CD4-positive, alpha-beta memory T cell (primary cell): ENCODE measurements around the gene ATP8B3. TPM values are rescaled to one million over a fixed set of nuclear protein-coding genes. Genes with fewer than 3 reads are reported as not detected.

Experiments used
- CTCF ChIA-PET: fragments of 350-600 bp; sonication (Branson Sonifier 250); formaldehyde crosslinking; loops from one replicate; lab custom pipeline; 2021; ENCODE audit warnings: inconsistent platforms; ENCODE audit not compliant: partially characterized antibody; lab: Charles Lee
- POLR2A ChIA-PET: fragments of 350-600 bp; sonication (Branson Sonifier 250); formaldehyde crosslinking; loops from one replicate; lab custom pipeline; 2021; ENCODE audit not compliant: partially characterized antibody; lab: Charles Lee
- DNase-seq, 5 donors: peaks; one replicate each; pipeline versions ENCODE4 v3.0.0 to v3.0.0-alpha.2; 2020 to 2022; ENCODE audit warnings: mixed read lengths in 1 of 5
- H3K27ac ChIP-seq: one replicate; pipeline ENCODE4 v1.7.0; 2013; ENCODE audit warnings: low read depth, low read length
- H3K27me3 ChIP-seq: 2 replicates; pipeline ENCODE4 v1.7.0; 2013; ENCODE audit warnings: mild to moderate bottlenecking, low read length, moderate library complexity; ENCODE audit not compliant: insufficient read depth
- H3K36me3 ChIP-seq: 2 replicates; pipeline ENCODE4 v1.7.0; 2013; ENCODE audit warnings: mild to moderate bottlenecking, low read length, moderate library complexity; ENCODE audit not compliant: insufficient read depth
- H3K4me1 ChIP-seq: 2 replicates; pipeline ENCODE4 v1.7.0; 2013; ENCODE audit warnings: mild to moderate bottlenecking, low read length, moderate library complexity; ENCODE audit not compliant: insufficient read depth
- H3K4me3 ChIP-seq, 2 donors: one replicate each; pipeline ENCODE4 v1.7.0; 2013; ENCODE audit warnings: low read length in 2 of 2, mild to moderate bottlenecking in 1 of 2
- H3K9me3 ChIP-seq, 2 donors: one replicate each; pipeline ENCODE4 v1.7.0; 2013; ENCODE audit warnings: low read length in 2 of 2, control low read depth in 1 of 2; ENCODE audit not compliant: control insufficient read depth in 1 of 2
- H3K27ac Mint-ChIP-seq, 7 donors: one replicate each; pipeline ENCODE4 v1.8.0; 2020 to 2021; ENCODE audit warnings: mixed read lengths in 7 of 7, mild to moderate bottlenecking in 6 of 7, inconsistent platforms in 3 of 7, moderate library complexity in 3 of 7
- H3K27me3 Mint-ChIP-seq, 2 donors: one replicate each; pipeline ENCODE4 v1.8.0; 2020 to 2021; ENCODE audit warnings: mixed read lengths in 2 of 2
- H3K36me3 Mint-ChIP-seq, 2 donors: one replicate each; pipeline ENCODE4 v1.8.0; 2020 to 2021; ENCODE audit warnings: mixed read lengths in 2 of 2, inconsistent platforms in 1 of 2, mild to moderate bottlenecking in 1 of 2
- H3K4me1 Mint-ChIP-seq, 4 donors: one replicate each; pipeline ENCODE4 v1.8.0; 2020 to 2021; ENCODE audit warnings: mixed read lengths in 4 of 4, mild to moderate bottlenecking in 1 of 4
- H3K4me3 Mint-ChIP-seq, 8 donors: one replicate each; pipeline ENCODE4 v1.8.0; 2020 to 2021; ENCODE audit warnings: mixed read lengths in 8 of 8, mild to moderate bottlenecking in 7 of 8, moderate library complexity in 6 of 8, inconsistent platforms in 3 of 8
- H3K9me3 Mint-ChIP-seq, 8 donors: one replicate each; pipeline ENCODE4 v1.8.0; 2020 to 2021; ENCODE audit warnings: mixed read lengths in 8 of 8, mild to moderate bottlenecking in 5 of 8, inconsistent platforms in 3 of 8, moderate library complexity in 1 of 8
- intact Hi-C: fragments of 100-400 bp; cut with micrococcal nuclease; formaldehyde crosslinking; loops from one replicate; pipeline ENCODE4 v1.15.1; 2023
- polyA plus RNA-seq, 2 donors: library from polyadenylated mRNA; unstranded; fragments of 300-500 nt; fragmentation: Illumina TruSeq; gene quantifications; one replicate each; pipeline ENCODE4 v1.2.3, GENCODE V29; 2021
- total RNA-seq, 2 experiments: library from RNA; stranded (reverse); gene quantifications; one replicate each; pipeline ENCODE4 v1.2.3, GENCODE V29; 2021

Gene ATP8B3
- total and polyA plus RNA-seq, 4 experiments from 2014 or later = 0.73 to 5.5 (median 3.6) TPM

DNA sequence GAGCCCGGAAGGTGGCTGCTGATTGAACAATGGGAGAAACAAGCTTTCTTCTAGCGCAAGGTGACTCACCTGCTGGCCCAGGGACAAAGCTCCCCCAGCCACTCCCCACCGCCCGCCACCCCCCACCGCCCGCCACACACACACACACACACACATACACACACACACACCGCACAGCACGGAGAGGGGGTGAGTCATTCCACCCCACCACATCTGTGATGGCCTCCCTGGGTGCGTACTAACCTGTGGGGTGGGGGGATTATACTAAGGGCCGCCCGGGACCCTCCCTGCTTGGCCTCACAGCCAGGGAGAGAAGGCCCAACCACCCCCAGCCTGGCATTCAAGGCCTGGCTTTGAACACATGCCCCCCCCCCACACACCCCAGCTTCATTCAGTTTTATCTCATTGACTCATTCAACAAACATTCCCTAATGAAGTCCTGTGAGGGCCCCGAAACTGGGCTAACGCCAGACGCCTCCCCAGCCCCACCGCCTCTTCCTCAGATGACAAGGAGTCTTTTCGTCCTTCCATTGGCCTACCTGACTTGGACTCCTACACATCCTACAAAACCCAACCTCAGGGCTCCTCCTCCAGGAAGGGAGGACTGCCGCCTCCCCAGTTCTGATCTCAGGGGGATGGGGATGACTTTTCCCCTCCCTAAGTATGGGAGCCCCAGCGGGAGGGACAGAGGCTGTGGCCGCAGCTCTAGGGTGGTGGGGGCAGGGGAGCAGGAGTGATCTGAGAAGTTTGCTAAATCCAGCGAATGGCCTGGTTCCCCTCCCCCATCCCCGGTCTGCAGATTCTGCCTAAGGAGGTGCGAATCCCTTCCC lies 64.6 kb downstream of the ATP8B3 start:
- peak overlapping the region in 7 of 8 donors; percentile 35 to 78 (median 64) for H3K4me3 Mint-ChIP-seq

DNA sequence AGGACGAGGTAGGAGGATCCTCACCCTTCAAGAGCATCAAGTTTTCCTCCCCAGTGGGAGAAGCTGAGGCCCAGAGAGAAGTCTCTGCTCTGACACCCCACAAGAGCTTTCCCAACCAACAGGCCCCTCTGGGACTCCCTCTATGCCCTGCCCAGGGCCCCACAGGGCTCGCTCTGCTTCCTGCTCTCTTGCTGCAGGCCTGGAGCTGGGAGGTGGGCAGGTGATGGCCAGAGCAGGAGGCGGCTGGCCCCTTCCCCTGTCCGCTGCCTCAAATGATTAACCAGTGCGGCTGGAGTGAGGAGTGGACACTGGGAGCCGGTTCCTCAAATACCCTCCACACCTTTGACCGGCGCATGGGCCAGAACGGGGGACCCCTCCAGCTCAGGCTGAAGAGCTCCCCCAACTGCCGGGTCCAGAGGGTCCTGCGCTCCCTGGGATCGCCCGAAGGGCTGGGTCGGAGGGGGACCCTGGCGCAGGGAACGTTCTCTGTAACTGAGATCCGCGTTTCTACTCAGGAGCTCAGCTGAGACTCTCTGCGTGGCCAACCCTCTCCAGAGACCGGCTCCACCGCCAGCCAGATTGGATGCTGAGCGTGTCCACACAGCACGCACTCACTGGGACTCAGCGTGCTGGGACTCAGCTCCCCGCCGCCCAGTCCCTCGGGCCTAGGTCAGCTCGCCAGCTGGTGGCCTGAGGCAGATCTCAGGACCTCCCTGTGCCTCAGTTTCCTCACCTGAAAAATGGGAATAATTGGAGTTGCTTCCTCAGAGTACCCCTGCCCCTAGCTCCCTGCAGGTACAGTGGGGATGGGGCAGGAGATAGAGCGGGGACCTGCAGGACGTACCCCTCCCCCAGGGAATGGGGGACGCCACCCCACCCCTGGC lies 65.4 kb downstream of the ATP8B3 start:
- Mint-ChIP-seq H3K9me3 (peaks cover 0 to 4% (median 0%) of the 10 kb centered on the region in 8 donors), H3K36me3 (no peaks in the 10 kb centered on the region), H3K27ac (peak overlapping the region in 1 of 7 donors; percentile 75), H3K4me3 (no peak overlapping the region), H3K27me3 (peaks cover 26 to 31% of the 10 kb centered on the region in 2 donors), H3K4me1 (peaks cover 7 to 22% (median 11%) of the 10 kb centered on the region in 4 donors)
- no peak overlapping the region for H3K4me3 ChIP-seq
- CTCF ChIA-PET = no interaction called here
- peaks cover 37% of the 10 kb centered on the region for H3K4me1 ChIP-seq
- POLR2A ChIA-PET = no interaction called here
- DNase-seq = peak in 1 of 5 donors; percentile 33
- intact Hi-C loops = no loop called here
- no peak overlapping the region for H3K27ac ChIP-seq
- H3K27me3 ChIP-seq = peaks cover 57% of the 10 kb centered on the region
- no peaks in the 10 kb centered on the region for H3K36me3 ChIP-seq
- H3K9me3 ChIP-seq = no peaks in the 10 kb centered on the region

More for the DNA sequence above, 64.6 kb downstream of the ATP8B3 start:
- no peaks in the 10 kb centered on the region for H3K36me3 ChIP-seq
- ChIA-PET POLR2A (interaction anchor here (0.6 kb wide), 1 partner anchor 456 kb away, joined by 3 read pairs; no protein-coding TSS in a partner anchor), CTCF (no interaction called here)
- no peak overlapping the region for H3K27ac ChIP-seq
- intact Hi-C loops = no loop called here
- Mint-ChIP-seq H3K9me3 (peaks cover 0 to 4% (median 0%) of the 10 kb centered on the region in 8 donors), H3K4me1 (peaks cover 7 to 24% (median 11%) of the 10 kb centered on the region in 4 donors), H3K36me3 (no peaks in the 10 kb centered on the region), H3K27me3 (peaks cover 24 to 35% of the 10 kb centered on the region in 2 donors), H3K27ac (peak overlapping the region in 2 of 7 donors; percentile 32 to 75)
- DNase-seq = peak in 1 of 5 donors; percentile 70
- H3K4me1 ChIP-seq = peaks cover 37% of the 10 kb centered on the region
- H3K4me3 ChIP-seq = peak overlapping the region in 1 of 2 donors; percentile 34
- peaks cover 66% of the 10 kb centered on the region for H3K27me3 ChIP-seq
- H3K9me3 ChIP-seq = no peaks in the 10 kb centered on the region

GRCh38 chr19:1745589-1746031 lies 66.5 kb downstream of the ATP8B3 start:
- H3K27me3 ChIP-seq = peaks cover 48% of the 10 kb centered on the region
- Mint-ChIP-seq H3K9me3 (peaks cover 0 to 4% (median 0%) of the 10 kb centered on the region in 8 donors), H3K27me3 (peaks cover 23 to 25% of the 10 kb centered on the region in 2 donors), H3K27ac (no peak overlapping the region), H3K36me3 (no peaks in the 10 kb centered on the region), H3K4me3 (peak overlapping the region in 1 of 8 donors; percentile 65), H3K4me1 (peaks cover 7 to 16% (median 9%) of the 10 kb centered on the region in 4 donors)
- POLR2A ChIA-PET = no interaction called here
- no peaks in the 10 kb centered on the region for H3K36me3 ChIP-seq
- peaks cover 33% of the 10 kb centered on the region for H3K4me1 ChIP-seq
- H3K27ac ChIP-seq = no peak overlapping the region
- intact Hi-C loops = no loop called here
- DNase-seq = peak in 1 of 5 donors; percentile 7
- no peak overlapping the region for H3K4me3 ChIP-seq
- no peaks in the 10 kb centered on the region for H3K9me3 ChIP-seq
- CTCF ChIA-PET = no interaction called here

- peaks cover 0 to 8% (median 0%) of the 10 kb centered on the region in 8 donors for H3K9me3 Mint-ChIP-seq
- intact Hi-C loops = no loop called here
- no peaks in the 10 kb centered on the region for H3K36me3 ChIP-seq
- peaks cover 22 to 24% of the 10 kb centered on the region in 2 donors for H3K27me3 Mint-ChIP-seq
- no peaks in the 10 kb centered on the region for H3K9me3 ChIP-seq
- DNase-seq = peak in 1 of 5 donors; percentile 22
- H3K4me3 ChIP-seq = no peak overlapping the region
- ChIA-PET CTCF (no interaction called here), POLR2A (no interaction called here)
- peaks cover 27% of the 10 kb centered on the region for H3K4me1 ChIP-seq
- H3K27ac Mint-ChIP-seq = no peak overlapping the region
- H3K36me3 Mint-ChIP-seq = no peaks in the 10 kb centered on the region
- no peak overlapping the region for H3K27ac ChIP-seq
- peaks cover 3 to 10% (median 6%) of the 10 kb centered on the region in 4 donors for H3K4me1 Mint-ChIP-seq
- no peak overlapping the region for H3K4me3 Mint-ChIP-seq
- peaks cover 42% of the 10 kb centered on the region for H3K27me3 ChIP-seq
Measured at GRCh38 chr19:1744822-1745563, 67.1 kb downstream of the ATP8B3 start.

DNA sequence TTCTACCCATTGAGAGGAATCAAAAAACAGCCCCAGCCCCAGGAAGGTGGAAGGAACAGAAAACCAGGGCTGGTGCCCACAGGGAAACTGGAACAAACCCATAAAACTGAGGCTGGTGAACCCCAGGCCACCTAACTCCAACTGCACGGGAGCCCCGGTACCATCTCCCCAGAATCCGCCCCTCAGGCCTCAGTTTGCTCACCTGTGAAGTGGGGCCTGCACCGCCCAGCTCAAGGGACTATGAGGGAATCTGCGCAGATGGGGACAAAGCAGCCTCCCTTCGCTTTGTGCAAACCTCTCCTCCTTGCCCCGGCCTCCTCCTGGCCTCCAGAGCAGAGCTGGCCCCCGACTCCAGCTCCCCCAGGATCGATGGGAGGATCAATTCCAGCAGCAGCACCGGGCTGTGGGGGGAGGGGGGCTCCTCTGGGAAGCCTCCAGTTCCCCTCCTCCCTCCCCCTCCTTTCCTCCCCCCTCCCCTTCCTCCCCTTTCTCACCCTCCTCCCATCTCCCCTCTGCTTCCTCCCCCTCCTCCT lies 67.9 kb downstream of the ATP8B3 start:
- Histone ChIP-seq H3K36me3 (no peaks in the 10 kb centered on the region), H3K4me1 (peaks cover 19% of the 10 kb centered on the region), H3K27me3 (peaks cover 36% of the 10 kb centered on the region), H3K4me3 (no peak overlapping the region), H3K27ac (no peak overlapping the region), H3K9me3 (no peaks in the 10 kb centered on the region)
- peaks cover 0 to 8% (median 0%) of the 10 kb centered on the region in 8 donors for H3K9me3 Mint-ChIP-seq
- POLR2A ChIA-PET = no interaction called here
- intact Hi-C loops = no loop called here
- no peak overlapping the region for H3K27ac Mint-ChIP-seq
- peaks cover 3 to 9% (median 5%) of the 10 kb centered on the region in 4 donors for H3K4me1 Mint-ChIP-seq
- peak in 1 of 5 donors; percentile 25 for DNase-seq
- peaks cover 22 to 23% of the 10 kb centered on the region in 2 donors for H3K27me3 Mint-ChIP-seq
- no peak overlapping the region for H3K4me3 Mint-ChIP-seq
- CTCF ChIA-PET = no interaction called here
- H3K36me3 Mint-ChIP-seq = no peaks in the 10 kb centered on the region

GRCh38 chr19:1742989-1743696 lies 68.9 kb downstream of the ATP8B3 start:
- peaks cover 9% of the 10 kb centered on the region for H3K4me1 ChIP-seq
- no peak overlapping the region for H3K4me3 ChIP-seq
- H3K27me3 Mint-ChIP-seq = peaks cover 22 to 23% of the 10 kb centered on the region in 2 donors
- intact Hi-C loops = no loop called here
- no peak overlapping the region for H3K27ac ChIP-seq
- H3K27me3 ChIP-seq = peaks cover 27% of the 10 kb centered on the region
- ChIA-PET CTCF (no interaction called here), POLR2A (no interaction called here)
- H3K4me1 Mint-ChIP-seq = peaks cover 3 to 8% (median 5%) of the 10 kb centered on the region in 4 donors
- no peak overlapping the region for H3K27ac Mint-ChIP-seq
- H3K36me3 ChIP-seq = no peaks in the 10 kb centered on the region
- no peak overlapping the region for H3K4me3 Mint-ChIP-seq
- DNase-seq = peak in 1 of 5 donors; percentile 28
- H3K9me3 Mint-ChIP-seq = peaks cover 0 to 8% (median 0%) of the 10 kb centered on the region in 8 donors
- H3K9me3 ChIP-seq = no peaks in the 10 kb centered on the region
- no peaks in the 10 kb centered on the region for H3K36me3 Mint-ChIP-seq
